NB4 (cell line): ENCODE measurements around the gene SNUPN.
A peak's percentile ranks its signal among the peaks of the same experiment; 100 is the strongest.

ENCODE experiments used
- DNase-seq: peaks from one replicate; pipeline ENCODE4 v3.0.0; 2010; ENCODE audit warnings: low read depth
- H3K4me3 ChIP-seq: one replicate; pipeline ENCODE4 v1.5.1; 2011; ENCODE audit warnings: mild to moderate bottlenecking, low read depth, low read length, moderate library complexity
- MYC ChIP-seq: IDR thresholded peaks from 2 replicates; pipeline ENCODE4 v1.6.1; 2011; ENCODE audit warnings: low read depth, low read length
- POLR2A ChIP-seq: IDR thresholded peaks from 2 replicates; pipeline ENCODE4 v1.6.1; 2011; ENCODE audit warnings: mild to moderate bottlenecking; ENCODE audit not compliant: insufficient read length; ENCODE audit errors: extremely low read depth
- TF ChIP-seq, protein P1 (sequence below): IDR thresholded peaks from 2 replicates; pipeline ENCODE4 v1.6.1; 2011; ENCODE audit warnings: low read depth, low read length
- TF ChIP-seq, protein P2 (sequence below): IDR thresholded peaks from one replicate; pipeline ENCODE4 v1.5.1; 2012; ENCODE audit warnings: low read depth, low read length

The SNUPN gene

DNA sequence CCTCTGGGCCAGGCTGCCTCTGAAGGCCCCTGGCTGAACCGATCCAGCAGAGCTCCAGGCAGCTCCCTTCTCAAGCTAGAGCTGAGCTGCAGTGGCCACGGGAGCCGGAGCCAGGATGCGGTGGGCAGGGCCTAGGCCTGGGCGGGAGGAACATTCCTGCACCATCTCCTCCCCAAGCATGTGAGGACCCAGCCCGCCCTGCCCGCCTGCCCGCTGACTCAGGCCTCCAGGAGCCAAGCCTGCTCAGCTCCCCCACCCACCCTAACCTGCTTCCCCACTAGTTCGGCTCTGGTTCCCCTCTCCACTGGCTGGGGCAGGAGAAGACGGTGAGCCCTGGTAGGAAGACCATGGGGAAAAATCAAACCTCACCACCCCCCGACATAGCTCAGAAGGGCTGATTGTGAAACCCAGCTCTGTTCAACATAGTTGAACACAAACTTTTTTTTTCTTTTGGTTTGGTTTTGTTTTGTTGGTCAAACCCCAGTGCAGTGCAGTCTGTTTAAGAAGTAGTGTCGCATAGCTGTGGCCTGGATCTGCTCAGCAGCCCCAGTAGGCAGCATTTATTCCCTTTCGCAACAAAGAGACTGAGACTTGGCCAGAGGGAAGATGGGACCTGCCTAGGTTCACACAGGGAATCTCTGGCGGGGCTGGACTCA lies 35.7 kb upstream of the SNUPN start:
- TF ChIP-seq, protein P1, sequence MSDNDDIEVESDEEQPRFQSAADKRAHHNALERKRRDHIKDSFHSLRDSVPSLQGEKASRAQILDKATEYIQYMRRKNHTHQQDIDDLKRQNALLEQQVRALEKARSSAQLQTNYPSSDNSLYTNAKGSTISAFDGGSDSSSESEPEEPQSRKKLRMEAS: no peak
- TF ChIP-seq MYC (no peak), POLR2A (no peak)
- TF ChIP-seq, protein P2, sequence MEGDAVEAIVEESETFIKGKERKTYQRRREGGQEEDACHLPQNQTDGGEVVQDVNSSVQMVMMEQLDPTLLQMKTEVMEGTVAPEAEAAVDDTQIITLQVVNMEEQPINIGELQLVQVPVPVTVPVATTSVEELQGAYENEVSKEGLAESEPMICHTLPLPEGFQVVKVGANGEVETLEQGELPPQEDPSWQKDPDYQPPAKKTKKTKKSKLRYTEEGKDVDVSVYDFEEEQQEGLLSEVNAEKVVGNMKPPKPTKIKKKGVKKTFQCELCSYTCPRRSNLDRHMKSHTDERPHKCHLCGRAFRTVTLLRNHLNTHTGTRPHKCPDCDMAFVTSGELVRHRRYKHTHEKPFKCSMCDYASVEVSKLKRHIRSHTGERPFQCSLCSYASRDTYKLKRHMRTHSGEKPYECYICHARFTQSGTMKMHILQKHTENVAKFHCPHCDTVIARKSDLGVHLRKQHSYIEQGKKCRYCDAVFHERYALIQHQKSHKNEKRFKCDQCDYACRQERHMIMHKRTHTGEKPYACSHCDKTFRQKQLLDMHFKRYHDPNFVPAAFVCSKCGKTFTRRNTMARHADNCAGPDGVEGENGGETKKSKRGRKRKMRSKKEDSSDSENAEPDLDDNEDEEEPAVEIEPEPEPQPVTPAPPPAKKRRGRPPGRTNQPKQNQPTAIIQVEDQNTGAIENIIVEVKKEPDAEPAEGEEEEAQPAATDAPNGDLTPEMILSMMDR: no peak
- peak; percentile 35 for DNase-seq
- H3K4me3 ChIP-seq: no peak overlapping the region

DNA sequence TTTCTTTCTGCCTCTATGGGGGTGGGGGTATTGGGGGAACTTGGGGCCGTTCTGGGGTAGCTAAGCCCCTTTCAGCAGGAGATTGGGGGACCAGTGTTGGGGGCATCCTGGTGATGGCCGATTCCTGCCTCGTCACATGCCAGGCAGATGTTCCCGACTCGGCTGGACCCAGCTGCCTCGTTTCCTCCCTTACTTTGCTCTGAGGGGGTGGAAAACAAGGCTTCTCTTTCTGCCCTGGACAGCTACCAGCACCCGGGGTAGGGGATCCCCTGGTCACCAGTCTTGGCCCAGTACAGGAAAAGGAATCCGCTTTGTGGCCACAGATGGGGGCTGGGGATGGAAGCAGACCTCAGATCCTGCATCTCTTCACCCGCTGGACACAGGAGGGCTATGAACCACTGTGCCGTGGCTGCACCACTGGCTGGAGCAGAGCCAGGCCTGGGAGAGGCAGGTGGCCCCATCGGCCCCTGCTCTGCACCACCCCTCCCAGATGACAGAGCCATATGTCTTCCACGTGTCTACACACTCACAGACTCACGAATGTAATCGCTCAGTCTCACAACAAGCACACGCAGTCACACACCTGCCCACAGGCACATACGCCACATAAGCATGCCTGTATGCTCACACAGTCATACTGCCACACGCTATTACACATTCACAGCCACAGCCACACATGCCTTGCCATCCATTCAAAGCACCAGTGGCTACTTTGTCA lies 34.6 kb upstream of the SNUPN start:
- TF ChIP-seq, protein P2: no peak
- no peak for TF ChIP-seq POLR2A
- TF ChIP-seq, protein P1: no peak
- DNase-seq: no peak
- H3K4me3 ChIP-seq: no peak overlapping the region

DNA sequence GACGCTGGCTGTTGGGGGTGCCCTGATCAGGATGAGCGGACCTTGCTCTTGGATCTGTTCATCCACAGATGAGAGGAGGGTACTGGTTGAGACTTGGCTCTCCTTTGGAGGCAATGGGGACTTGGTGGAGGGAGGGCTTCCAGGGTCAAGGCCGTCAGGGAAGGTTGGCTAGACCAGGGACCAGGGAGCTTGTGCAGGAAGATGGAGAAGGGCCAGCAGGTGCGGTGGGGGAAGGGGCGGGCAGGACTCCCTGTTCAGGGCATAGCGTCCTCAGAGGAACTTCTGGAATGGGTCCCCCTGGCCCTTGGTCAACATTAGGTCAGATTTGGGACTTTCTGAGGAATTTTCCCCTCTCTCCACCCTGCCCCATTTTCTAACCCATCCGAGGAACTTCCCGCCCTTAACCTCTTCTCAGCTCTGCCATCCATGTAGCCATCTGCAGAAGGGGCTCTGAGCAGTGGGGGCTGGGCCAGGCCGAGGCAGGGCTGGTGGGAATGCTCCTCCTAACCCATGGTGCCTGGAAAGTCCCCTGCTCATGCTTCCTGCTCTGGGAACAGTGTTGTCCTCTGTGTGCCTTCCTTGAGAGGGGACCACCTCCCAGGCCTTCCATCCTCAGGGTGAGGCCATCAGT lies 33.7 kb upstream of the SNUPN start:
- DNase-seq: no peak
- TF ChIP-seq, protein P2: no peak
- TF ChIP-seq POLR2A (no peak), MYC (no peak)
- TF ChIP-seq, protein P1: no peak
- no peak overlapping the region for H3K4me3 ChIP-seq

DNA sequence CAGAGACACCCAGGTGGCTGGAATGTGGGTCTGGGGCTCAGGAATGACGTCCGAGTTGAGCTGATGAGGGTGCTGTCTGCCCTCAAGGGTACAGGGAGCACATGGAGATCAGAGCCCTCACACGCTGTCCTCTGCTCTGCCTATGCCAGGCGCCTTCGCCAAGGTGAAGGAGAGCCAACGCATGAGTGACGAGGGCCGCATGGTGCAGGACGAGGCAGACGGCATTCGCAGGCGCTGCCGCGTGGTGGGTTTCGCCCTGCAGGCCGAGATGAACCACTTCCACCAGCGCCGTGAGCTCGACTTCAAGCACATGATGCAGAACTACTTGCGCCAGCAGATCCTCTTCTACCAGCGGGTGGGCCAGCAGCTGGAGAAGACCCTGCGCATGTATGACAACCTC lies 31.3 kb upstream of the SNUPN start:
- no peak for DNase-seq

DNA sequence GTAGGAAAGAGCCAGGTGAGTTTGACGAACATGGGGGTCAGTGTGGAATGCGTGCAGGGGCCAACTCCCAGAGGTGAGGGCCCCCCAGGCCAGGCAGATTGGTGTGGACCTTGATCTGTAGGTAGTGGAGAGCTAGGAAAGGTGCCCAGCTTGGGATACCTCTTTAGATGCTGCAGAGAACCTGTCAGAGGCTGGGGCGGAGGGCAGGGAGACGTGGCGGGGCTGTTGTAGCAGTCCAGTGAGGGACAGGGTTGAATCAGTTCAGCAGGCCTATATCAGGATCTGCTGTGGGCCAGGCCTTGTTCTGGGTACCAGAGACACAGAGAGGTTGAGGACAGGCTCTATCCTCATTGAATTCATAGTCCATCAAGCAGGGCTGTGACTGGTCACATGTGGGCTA lies 30.8 kb upstream of the SNUPN start:
- DNase-seq: no peak
- TF ChIP-seq MYC (no peak), POLR2A (no peak)
- TF ChIP-seq, protein P1: no peak
- TF ChIP-seq, protein P2: no peak
- H3K4me3 ChIP-seq: no peak overlapping the region

More for the DNA sequence above, 31.3 kb upstream of the SNUPN start:
- TF ChIP-seq, protein P1: no peak
- TF ChIP-seq MYC (no peak), POLR2A (no peak)
- TF ChIP-seq, protein P2: no peak
- no peak overlapping the region for H3K4me3 ChIP-seq
